ENCODE measurements around the gene CEP41. TPM values are rescaled to one million over a fixed set of nuclear protein-coding genes. Genes with fewer than 3 reads are reported as not detected.

CEP41 gene
- total and polyA plus RNA-seq, 2 of the 13 experiments (the other 11 are each of a cell fraction or from before 2014, with no cell fraction given): 8.7 to 9.0 TPM

GRCh38 chr7:130446259-130446658 is 5.4 kb upstream of the CEP41 start:
- ChIA-PET CTCF (ENCODE audit: low intra/inter-chr PET ratio, low total read pairs) (no interaction called here), POLR2A (no interaction called here)
- whole genome bisulfite sequencing (ENCODE audit: low lambda C conversion rate): 23% methylated on average over 3 of the region's 3 CpGs
- Histone ChIP-seq H3K4me1 (ENCODE audit: insufficient read depth, low read length) (peaks cover 7% of the 10 kb centered on the region), H2AFZ (ENCODE audit: low read length) (no peak overlapping the region), H3K9me3 (ENCODE audit: low read length) (no peaks in the 10 kb centered on the region), H3K79me2 (ENCODE audit: insufficient read depth, low read length) (no peaks in the 10 kb centered on the region), H3K4me2 (ENCODE audit: low read depth, low read length) (no peak overlapping the region), H3K4me3 (replicated peaks in 1 of 3; ENCODE audit: insufficient read depth in 1 of 3, low read depth in 2 of 3, low read length in 3 of 3) (no peak overlapping the region), H4K20me1 (ENCODE audit: insufficient read depth, low read length) (no peaks in the 10 kb centered on the region), H3K36me3 (replicated peaks in 1 of 2; ENCODE audit: control insufficient read depth in 1 of 2, insufficient read depth in 2 of 2, low read length in 2 of 2) (no peaks in the 10 kb centered on the region), H3K27me3 (ENCODE audit: control insufficient read depth in 1 of 2, insufficient read depth in 2 of 2, low read length in 2 of 2) (peaks cover 0 to 4% of the 10 kb centered on the region in 2 experiments; a peak in 1 of 5 replicates), H3K27ac (ENCODE audit: extremely low read length, insufficient read depth, low read length) (no peak overlapping the region), H3K9ac (ENCODE audit: insufficient read depth, low read depth, low read length) (no peak overlapping the region)
- FAIRE-seq (no peak), ATAC-seq (no peak), DNase-seq (ENCODE audit: low spot score) (no peak)
- intact Hi-C loops (cut with micrococcal nuclease; ENCODE audit: unreplicated experiment) (no loop called here), in situ Hi-C loops (cut with HindIII; ENCODE audit: extremely low pct_ligation_motif_present, low pct_unique_long_range_greater_than_20kb) (no loop called here)
- TF ChIP-seq SOX5 (CRISPR knock-in tag; IDR thresholded peaks at IDR 0.05; ENCODE audit: borderline replicate concordance) (no peak), ZNF547 (CRISPR knock-in tag; IDR thresholded peaks at IDR 0.05) (no peak), HNRNPL (IDR thresholded peaks at IDR 0.05; ENCODE audit: low read depth, low read length) (no peak), ZNF580 (CRISPR knock-in tag; IDR thresholded peaks at IDR 0.05; ENCODE audit: borderline replicate concordance, low read depth) (no peak)
- BruUV-seq (replicated peaks): no TSS peak

- in situ Hi-C loops (cut with HindIII; ENCODE audit: extremely low pct_ligation_motif_present, low pct_unique_long_range_greater_than_20kb): no loop called here
- Histone ChIP-seq H3K27me3 (ENCODE audit: control insufficient read depth in 1 of 2, insufficient read depth in 2 of 2, low read length in 2 of 2) (peaks cover 0 to 4% of the 10 kb centered on the region in 2 experiments; a peak in 1 of 5 replicates), H3K79me2 (ENCODE audit: insufficient read depth, low read length) (no peaks in the 10 kb centered on the region), H3K9ac (ENCODE audit: insufficient read depth, low read depth, low read length) (no peak overlapping the region), H3K9me3 (ENCODE audit: low read length) (no peaks in the 10 kb centered on the region), H2AFZ (ENCODE audit: low read length) (no peak overlapping the region), H3K36me3 (replicated peaks in 1 of 2; ENCODE audit: control insufficient read depth in 1 of 2, insufficient read depth in 2 of 2, low read length in 2 of 2) (no peaks in the 10 kb centered on the region), H4K20me1 (ENCODE audit: insufficient read depth, low read length) (no peaks in the 10 kb centered on the region), H3K4me2 (ENCODE audit: low read depth, low read length) (no peak overlapping the region), H3K27ac (ENCODE audit: extremely low read length, insufficient read depth, low read length) (no peak overlapping the region), H3K4me3 (replicated peaks in 1 of 3; ENCODE audit: insufficient read depth in 1 of 3, low read depth in 2 of 3, low read length in 3 of 3) (no peak overlapping the region), H3K4me1 (ENCODE audit: insufficient read depth, low read length) (peaks cover 16% of the 10 kb centered on the region)
- WGBS (ENCODE audit: low lambda C conversion rate): 38% methylated on average over 5 of the region's 5 CpGs
- POLR2A ChIA-PET: no interaction called here
- FAIRE-seq (no peak), DNase-seq (ENCODE audit: low spot score) (peak; percentile 7), ATAC-seq (no peak)
- intact Hi-C loops (cut with micrococcal nuclease; ENCODE audit: unreplicated experiment): no loop called here
- BruUV-seq (replicated peaks): no TSS peak
- CTCF ChIA-PET (ENCODE audit: low intra/inter-chr PET ratio, low total read pairs): no interaction called here
- TF ChIP-seq TBL1XR1 (IDR thresholded peaks at IDR 0.05; ENCODE audit: borderline replicate concordance, low read length, partially characterized antibody): no peak
- peak; percentile 18; the same call in 1 of the 2 replicates for TF ChIP-seq STAG1 (CRISPR knock-in tag; IDR thresholded peaks at IDR 0.05)
- peak; percentile 76 for TF ChIP-seq ZNF770 (CRISPR knock-in tag; IDR thresholded peaks at IDR 0.05)
These were observed 4.1 kb upstream of the CEP41 start for GRCh38 chr7:130444751-130445407.

Data from HepG2 (cell line).